ENCODE measurements around the gene WWOX. TPM values are rescaled to one million over a fixed set of nuclear protein-coding genes. Genes with fewer than 3 reads are reported as not detected.

Gene WWOX
- total and polyA plus RNA-seq, 2 donors (not counting 1 experiment from before 2014, with no cell fraction given) = 10.5 to 42.3 TPM

- H3K4me2 ChIP-seq (replicated peaks; ENCODE audit: low read depth, low read length, poor library complexity, severe bottlenecking) = no peak overlapping the region
- no peak overlapping the region for H3K9ac ChIP-seq (ENCODE audit: low read length)
- no peaks in the 10 kb centered on the region for H3K27me3 Mint-ChIP-seq
- TF ChIP-seq CTCF (IDR thresholded peaks at IDR 0.05) (no peak), EZH2 (IDR thresholded peaks at IDR 0.05; ENCODE audit: borderline replicate concordance, insufficient read depth, low read depth, low read length, poor library complexity, severe bottlenecking) (no peak)
- no peak overlapping the region for H3K4me3 Mint-ChIP-seq
- no peaks in the 10 kb centered on the region for H3K9me3 Mint-ChIP-seq (ENCODE audit: insufficient read depth)
- H3K36me3 ChIP-seq (replicated peaks in 1 of 2; ENCODE audit: control extremely low read depth in 1 of 2, control insufficient read depth in 1 of 2, extremely low read depth in 1 of 2, insufficient read depth in 2 of 2, low read length in 1 of 2) = no peaks in the 10 kb centered on the region
- H2AFZ ChIP-seq (ENCODE audit: insufficient read depth, low read depth, low read length, poor library complexity, severe bottlenecking) = no peak overlapping the region
- H3K4me3 ChIP-seq (ENCODE audit: control extremely low read depth in 1 of 5, extremely low read depth in 1 of 5, insufficient read depth in 1 of 5, low read depth in 2 of 5, low read length in 4 of 5) = no peak overlapping the region
- no peaks in the 10 kb centered on the region for H3K4me1 ChIP-seq (ENCODE audit: control insufficient read depth in 2 of 2, insufficient read depth in 2 of 2, low read length in 2 of 2)
- DNase-seq (no peak), ATAC-seq (ENCODE audit: low read depth) (no peak)
- no peaks in the 10 kb centered on the region for H3K79me2 ChIP-seq (ENCODE audit: control insufficient read depth, insufficient read depth, low read length)
- H3K9me3 ChIP-seq (ENCODE audit: control extremely low read depth in 1 of 3, control insufficient read depth in 2 of 3, insufficient read depth in 1 of 3, low read length in 2 of 3) = no peaks in the 10 kb centered on the region
- H3K27ac ChIP-seq (ENCODE audit: low read length in 2 of 2) = no peak overlapping the region
- H3K27ac Mint-ChIP-seq = no peak overlapping the region
- CTCF ChIA-PET = no interaction called here
- POLR2A ChIA-PET = no interaction called here
- no peaks in the 10 kb centered on the region for H3K27me3 ChIP-seq (replicated peaks in 1 of 4; ENCODE audit: control extremely low read depth in 1 of 4, control insufficient read depth in 3 of 4, insufficient read depth in 4 of 4, low read length in 3 of 4)
- intact Hi-C loops (cut with micrococcal nuclease) = no loop called here
- no CpG with 5 or more reads among the region's 7 CpGs for WGBS (ENCODE audit: insufficient coverage)
- H3K4me1 Mint-ChIP-seq = no peaks in the 10 kb centered on the region
- no peaks in the 10 kb centered on the region for H4K20me1 ChIP-seq (ENCODE audit: control insufficient read depth, insufficient read depth, low read length, poor library complexity, severe bottlenecking)
Observed at GRCh38 chr16:78289844-78290277, 190.4 kb downstream of the WWOX start.

GRCh38 chr16:78290395-78290794 lies 190.9 kb downstream of the WWOX start:
- no peak overlapping the region for H3K4me3 Mint-ChIP-seq
- Histone ChIP-seq H3K27ac (ENCODE audit: low read length in 2 of 2) (no peak overlapping the region), H3K79me2 (ENCODE audit: control insufficient read depth, insufficient read depth, low read length) (no peaks in the 10 kb centered on the region), H3K27me3 (replicated peaks in 1 of 4; ENCODE audit: control extremely low read depth in 1 of 4, control insufficient read depth in 3 of 4, insufficient read depth in 4 of 4, low read length in 3 of 4) (no peaks in the 10 kb centered on the region), H3K9ac (ENCODE audit: low read length) (no peak overlapping the region), H3K4me1 (ENCODE audit: control insufficient read depth in 2 of 2, insufficient read depth in 2 of 2, low read length in 2 of 2) (no peaks in the 10 kb centered on the region), H2AFZ (ENCODE audit: insufficient read depth, low read depth, low read length, poor library complexity, severe bottlenecking) (no peak overlapping the region), H4K20me1 (ENCODE audit: control insufficient read depth, insufficient read depth, low read length, poor library complexity, severe bottlenecking) (no peaks in the 10 kb centered on the region), H3K36me3 (replicated peaks in 1 of 2; ENCODE audit: control extremely low read depth in 1 of 2, control insufficient read depth in 1 of 2, extremely low read depth in 1 of 2, insufficient read depth in 2 of 2, low read length in 1 of 2) (no peaks in the 10 kb centered on the region), H3K9me3 (ENCODE audit: control extremely low read depth in 1 of 3, control insufficient read depth in 2 of 3, insufficient read depth in 1 of 3, low read length in 2 of 3) (no peaks in the 10 kb centered on the region), H3K4me3 (ENCODE audit: control extremely low read depth in 1 of 5, extremely low read depth in 1 of 5, insufficient read depth in 1 of 5, low read depth in 2 of 5, low read length in 4 of 5) (no peak overlapping the region), H3K4me2 (replicated peaks; ENCODE audit: low read depth, low read length, poor library complexity, severe bottlenecking) (no peak overlapping the region)
- no peaks in the 10 kb centered on the region for H3K27me3 Mint-ChIP-seq
- no peaks in the 10 kb centered on the region for H3K4me1 Mint-ChIP-seq
- no peaks in the 10 kb centered on the region for H3K9me3 Mint-ChIP-seq (ENCODE audit: insufficient read depth)
- CTCF ChIA-PET = no interaction called here
- no peak for DNase-seq
- POLR2A ChIA-PET = no interaction called here
- no peak overlapping the region for H3K27ac Mint-ChIP-seq
- 94% methylated on average over 2 of the region's 6 CpGs for WGBS (ENCODE audit: insufficient coverage)
- intact Hi-C loops (cut with micrococcal nuclease) = no loop called here
- ATAC-seq (ENCODE audit: low read depth) = no peak
- TF ChIP-seq CTCF (IDR thresholded peaks at IDR 0.05) (no peak), EZH2 (IDR thresholded peaks at IDR 0.05; ENCODE audit: borderline replicate concordance, insufficient read depth, low read depth, low read length, poor library complexity, severe bottlenecking) (no peak)
